ENCODE measurements around the gene C6orf62.
"Not testable (repeated sequence)": the region's sequence is repeated elsewhere in the genome, so short reads cannot be mapped to it uniquely, and the experiment has no call there.

Gene C6orf62

DNA sequence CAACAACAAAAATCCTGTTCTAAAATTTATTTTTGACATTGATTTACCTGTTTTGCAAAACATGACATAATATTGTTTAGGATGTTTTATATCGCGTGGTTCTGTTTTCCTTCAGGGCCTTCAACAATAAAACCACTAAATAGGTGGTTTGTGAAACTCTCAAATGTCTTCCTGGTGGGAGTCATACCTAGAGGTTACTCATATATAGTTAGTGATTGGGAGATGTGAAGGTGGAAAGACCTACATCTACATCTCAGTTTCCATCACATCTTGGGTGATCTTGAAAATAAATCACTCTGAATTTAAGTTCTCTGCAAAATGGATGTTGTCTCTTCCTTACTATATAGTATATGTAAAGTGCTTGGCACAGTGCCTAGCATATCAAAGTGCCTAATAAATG, 22.9 kb downstream of the C6orf62 start:
- no peak for DNase-seq (ENCODE audit: low spot score)

DNA sequence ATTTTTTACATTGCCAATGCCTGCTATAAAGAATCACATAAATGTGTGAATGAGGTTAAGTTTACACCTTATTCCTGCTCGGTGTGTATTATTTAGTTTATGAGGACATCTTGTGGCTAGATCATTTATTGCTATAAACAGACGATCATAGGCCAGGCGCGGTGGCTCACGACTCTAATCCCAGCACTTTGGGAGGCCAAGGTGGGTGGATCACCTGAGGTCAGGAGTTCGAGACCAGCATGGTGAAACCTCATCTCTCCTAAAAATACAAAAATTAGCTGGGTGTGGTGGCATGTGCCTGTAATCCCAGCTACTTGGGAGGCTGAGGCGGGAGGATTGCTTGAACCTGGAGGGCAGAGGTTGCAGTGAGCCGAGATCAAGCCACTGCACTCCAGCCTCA, 23.3 kb downstream of the C6orf62 start:
- DNase-seq (ENCODE audit: low spot score): peak; percentile 46

DNA sequence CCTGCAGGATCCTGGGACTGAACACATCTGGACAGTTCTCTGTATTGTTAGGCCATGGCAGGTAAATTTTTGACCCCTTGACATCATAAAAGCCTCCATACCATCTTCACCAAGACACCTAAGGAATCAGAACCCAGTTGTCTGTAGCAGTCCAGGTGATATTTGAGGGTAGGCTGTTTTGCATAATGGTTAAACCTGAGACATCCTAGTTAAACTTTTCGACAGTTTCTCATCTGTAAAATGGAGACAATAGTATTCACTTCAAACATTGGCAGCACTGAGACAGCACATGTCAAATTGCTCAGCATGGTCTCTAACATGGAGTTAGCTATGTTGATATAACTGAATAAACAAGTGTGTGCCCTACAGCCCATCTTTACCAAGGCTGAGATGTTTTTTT, 24.8 kb downstream of the C6orf62 start:
- no peak for DNase-seq (ENCODE audit: low spot score)

DNA sequence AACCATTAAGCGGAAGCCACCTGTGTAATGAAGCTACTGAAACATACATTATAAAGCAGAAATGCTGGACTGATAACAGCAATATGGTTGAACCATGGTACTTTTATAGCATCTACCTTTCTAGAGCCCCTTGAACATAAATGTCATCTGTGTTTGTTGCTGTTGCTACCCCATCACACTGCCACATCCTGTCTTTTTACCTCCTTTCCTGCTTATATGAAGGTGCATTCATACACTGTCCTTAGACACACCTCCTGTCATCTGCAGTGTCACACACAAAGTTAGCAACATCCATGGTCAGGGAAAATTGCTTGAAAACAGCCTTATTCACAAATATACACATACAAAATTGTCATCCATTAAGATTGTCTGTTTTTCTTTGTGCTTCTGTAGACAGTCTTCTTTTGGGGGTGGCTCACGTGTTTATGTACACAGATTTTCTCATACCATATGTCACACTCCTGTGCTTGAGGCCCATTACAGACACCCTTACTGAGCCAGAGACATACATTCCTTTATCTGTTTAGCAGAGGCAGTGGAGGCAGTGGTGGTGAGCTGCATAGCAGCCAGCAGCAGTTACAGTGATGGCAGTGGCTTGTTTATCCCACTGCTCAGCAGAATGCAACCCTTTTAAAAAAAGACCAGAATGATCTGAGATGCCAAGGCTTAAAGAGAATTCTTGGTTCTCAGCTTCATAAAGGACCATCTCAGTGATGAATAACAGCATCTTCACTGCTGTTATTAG, 25.9 kb downstream of the C6orf62 start:
- no peak for DNase-seq (ENCODE audit: low spot score)

DNA sequence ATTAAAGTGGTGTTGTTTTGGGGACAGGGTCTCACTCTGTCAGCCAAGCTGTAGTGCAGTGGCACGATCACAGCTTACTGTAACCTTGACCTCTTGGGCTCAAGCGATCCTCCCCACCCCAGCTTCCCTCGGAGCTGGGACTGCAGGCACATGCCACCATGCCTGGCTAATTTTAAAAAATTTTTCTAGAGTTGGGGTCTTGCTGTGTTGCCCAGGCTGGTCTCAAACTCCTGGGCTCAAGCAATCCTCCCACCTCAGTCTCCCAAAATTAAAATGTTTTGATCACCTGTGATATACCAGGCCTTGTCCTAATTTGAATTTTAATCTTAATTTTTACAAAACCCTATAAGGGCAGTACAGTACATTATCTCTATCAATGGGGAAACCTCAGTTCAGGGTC, 26.5 kb downstream of the C6orf62 start:
- no peak for DNase-seq (ENCODE audit: low spot score)

DNA sequence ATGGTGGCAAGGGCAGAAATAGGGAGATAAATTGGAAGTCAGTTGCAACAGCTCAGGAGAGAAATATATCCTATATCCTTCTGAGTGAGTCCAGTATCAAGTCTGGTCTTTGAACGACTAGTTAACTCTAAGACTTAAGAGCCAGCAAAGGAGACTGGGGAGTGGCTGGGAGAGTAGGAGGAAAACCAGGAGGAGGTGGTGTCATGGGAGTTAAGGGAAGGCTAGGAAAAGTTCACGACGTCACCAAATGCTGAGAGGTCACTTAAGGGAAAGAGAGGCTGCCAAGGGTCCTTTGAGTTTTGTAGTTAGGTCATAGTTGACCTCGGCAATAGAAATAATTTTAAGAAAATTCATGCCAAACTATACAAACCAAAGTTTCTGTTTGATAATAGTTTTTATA, 27.0 kb downstream of the C6orf62 start:
- no peak for DNase-seq (ENCODE audit: low spot score)

DNA sequence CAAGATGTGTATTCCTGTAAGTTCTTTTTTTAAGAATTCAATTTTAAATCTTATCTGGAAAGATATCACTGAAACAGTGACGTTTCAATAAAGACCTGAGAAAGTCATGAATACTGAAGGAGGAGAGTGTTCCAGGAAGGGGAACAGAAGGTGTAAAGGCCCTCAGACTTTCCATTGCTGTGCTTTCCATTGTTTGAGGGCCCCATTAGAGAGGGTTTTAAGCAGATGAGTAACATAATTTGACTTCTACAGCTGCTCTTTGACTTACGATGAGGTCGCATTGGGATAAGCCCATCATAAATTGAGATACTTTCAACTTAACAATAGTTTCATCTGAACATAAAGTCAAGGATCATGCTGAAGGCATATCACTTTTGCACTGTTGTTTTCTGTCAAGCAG, 27.4 kb downstream of the C6orf62 start:
- no peak for DNase-seq (ENCODE audit: low spot score)

DNA sequence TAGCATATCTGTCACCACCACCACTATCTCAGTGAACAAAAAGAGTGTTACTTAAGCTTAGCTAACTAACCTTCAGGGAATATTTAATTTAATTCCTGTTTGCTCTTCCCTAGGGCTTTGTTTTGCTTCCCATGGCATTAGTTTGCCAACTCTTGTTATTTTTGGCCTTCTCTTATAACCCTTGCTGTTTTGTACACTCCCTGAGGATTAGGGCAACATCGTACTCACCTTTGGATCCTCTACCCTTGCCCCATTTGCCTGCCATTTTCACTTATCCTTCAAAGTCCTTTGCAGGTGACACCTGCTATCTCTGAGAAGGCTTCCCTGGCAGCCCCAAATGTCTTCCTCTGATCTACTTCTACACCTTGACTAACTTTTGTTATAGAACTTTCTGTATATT, 28.4 kb downstream of the C6orf62 start:
- no peak for DNase-seq (ENCODE audit: low spot score)

DNA sequence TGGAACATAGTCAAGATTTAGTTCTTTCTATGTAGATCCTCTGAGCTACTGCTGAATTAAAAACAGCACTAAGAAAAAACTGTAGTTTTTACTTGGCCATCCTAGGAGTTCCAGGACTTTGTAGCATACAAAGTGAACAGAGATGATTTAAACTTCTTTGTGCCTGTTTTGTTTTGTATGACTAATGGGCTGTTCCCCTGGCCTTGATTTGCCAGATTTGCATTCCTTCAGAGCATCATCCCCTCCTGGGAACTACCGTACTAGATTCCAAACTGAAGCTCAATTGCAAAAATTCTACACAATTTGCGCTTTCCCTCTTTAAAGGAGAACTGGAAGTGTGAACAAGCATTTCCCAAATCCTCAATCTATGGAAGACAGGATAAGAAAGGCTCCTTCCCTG, 29.0 kb downstream of the C6orf62 start:
- DNase-seq (ENCODE audit: low spot score): no peak

DNA sequence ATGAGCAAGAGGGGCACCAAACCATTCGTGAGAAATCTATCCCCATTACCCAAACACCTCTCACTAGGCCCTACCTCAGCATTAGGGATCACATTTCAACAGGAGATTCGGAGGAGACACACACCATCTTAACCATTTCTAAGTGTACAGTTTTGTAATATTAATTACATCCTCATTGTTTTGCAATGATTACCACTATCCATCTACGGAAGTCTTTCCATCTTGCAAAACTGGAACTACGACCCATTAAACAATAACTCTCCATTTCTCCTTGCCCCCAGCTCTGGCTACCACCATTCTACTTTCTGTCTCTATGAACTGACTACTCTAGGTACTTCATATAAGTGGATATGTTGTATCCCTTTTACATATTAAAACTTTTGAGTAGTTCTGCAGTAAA, 32.0 kb downstream of the C6orf62 start:
- DNase-seq (ENCODE audit: low spot score): no peak

DNA sequence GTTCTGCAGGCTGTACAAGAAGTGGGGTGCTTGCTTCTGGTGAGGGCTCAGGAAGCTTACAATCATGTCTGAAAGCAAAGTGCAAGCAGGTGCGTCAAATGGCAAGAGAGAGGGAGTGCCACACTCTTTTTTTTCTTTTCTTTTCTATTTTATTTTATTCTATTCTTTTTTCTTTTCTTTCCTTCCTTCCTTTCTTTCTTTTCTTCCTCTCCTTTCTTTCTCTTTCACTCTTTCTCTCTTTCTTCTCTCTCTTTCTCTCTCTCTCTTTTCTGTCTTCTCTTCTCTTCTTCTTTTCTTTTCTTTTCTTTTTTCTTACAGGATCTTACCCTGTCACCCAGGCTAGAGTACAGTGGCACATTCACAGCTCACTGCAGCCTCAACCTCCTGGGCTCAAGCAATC, 32.5 kb downstream of the C6orf62 start:
- DNase-seq (ENCODE audit: low spot score): no peak

DNA sequence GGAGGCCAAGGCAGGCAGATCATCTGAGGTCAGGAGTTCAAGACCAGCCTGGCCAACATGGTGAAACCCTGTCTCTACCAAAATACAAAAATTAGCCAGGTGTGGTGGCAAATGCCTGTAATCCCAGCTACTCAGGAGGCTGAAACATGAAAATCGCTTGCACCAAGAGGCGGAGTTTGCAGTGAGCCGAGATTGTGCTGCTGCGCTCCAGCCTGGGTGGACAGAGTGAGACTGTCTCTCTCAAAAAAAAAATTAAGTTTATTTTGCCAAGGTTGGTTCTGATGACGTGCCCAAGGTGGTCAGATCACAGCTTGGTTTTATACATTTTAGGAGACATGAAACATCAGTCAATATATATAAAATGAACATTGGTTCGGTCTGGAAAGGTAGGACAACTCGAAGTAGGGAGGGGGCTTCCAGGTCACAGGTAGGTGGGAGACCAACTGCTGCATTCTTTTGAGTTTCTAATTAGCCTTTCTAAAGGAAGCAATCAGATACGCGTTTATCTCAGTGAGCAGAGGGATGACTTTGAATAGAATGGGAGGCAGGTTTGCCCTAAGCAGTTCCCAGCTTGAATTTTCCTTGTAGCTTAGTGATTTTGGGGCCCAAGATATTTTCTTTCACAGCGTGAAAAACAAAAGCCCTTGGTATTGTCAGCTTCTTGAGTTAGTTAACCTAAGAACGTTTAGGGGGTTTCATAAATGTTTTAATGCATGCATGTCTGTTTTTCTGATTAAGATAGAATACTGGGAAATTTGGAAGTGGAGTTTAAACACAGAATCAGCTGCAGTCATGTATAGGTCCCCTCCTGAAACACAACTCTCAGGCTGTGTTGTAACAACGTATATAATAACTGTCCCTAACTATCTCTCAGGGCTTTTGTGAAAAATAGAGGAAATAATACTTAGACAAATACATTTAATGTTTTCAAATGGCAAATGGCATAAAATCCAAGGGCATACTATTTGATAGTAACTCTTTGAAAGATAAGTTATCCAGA, 35.4 kb downstream of the C6orf62 start:
- no peak for DNase-seq (ENCODE audit: low spot score)

DNA sequence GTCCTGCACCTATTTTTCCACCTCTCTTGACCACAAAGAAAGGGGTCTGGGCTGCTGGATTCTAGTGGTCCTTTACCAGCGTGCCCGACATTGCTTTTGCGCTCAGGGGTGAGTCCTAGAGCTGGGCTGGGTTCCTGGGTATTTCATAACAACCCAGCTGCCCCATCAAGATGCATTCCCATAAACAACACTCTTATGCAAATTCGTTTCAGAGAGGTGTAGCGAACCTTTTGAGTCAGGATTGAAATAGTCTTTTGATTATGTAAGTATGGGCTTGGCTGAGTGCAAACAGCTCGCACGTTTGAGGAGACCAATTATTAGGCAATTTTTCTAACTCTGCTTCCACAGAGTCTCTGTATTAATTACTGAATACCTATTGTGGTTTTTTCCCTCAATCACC, 38.4 kb downstream of the C6orf62 start:
- no peak for DNase-seq (ENCODE audit: low spot score)

DNA sequence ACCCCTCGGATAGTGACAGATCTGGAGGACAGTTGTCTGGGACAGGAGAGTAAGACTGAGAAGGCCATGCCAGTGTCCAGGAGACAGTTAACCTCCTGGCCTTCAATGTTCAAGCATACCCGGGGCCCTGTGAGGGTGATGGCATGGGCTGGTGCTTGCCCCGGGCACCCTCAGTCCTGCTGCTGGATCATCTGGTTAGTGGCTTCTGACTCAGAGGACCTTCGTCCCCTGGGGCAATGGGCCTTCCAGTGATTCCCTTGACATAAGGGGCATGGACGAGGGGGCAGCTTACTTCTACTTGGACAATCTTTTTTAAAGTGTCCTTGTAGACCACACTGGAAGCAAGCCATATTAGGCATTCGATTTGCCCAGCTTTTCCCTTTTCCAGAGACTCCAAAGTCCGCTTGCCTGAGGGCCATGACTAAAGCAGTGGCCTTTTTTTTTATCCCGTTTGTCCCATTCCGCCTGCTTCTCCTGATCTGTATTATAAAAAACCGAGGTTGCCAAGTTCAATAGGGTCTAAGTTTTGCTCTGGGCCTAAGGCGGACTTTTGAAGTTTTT, 40.1 kb downstream of the C6orf62 start:
- not testable (repeated sequence) for DNase-seq (ENCODE audit: low spot score)

DNA sequence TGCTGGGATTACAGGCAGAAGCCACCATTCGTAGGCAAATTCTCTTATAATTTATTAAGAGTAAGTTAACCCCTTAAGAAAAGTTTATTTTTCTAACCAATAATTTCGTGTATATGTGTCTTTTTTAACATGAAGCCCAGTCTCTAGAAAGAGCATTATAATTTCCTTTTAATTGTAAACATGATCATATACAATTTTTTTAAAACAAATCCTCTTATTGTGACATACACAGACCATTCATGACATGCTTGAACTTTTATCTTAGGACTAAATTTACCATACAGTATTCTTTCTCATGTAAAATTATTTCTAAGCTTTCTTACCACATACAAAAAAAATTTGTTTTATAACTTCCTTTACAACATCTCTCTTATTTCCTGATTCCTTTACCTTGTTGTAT, 45.3 kb downstream of the C6orf62 start:
- DNase-seq (ENCODE audit: low spot score): no peak

DNA sequence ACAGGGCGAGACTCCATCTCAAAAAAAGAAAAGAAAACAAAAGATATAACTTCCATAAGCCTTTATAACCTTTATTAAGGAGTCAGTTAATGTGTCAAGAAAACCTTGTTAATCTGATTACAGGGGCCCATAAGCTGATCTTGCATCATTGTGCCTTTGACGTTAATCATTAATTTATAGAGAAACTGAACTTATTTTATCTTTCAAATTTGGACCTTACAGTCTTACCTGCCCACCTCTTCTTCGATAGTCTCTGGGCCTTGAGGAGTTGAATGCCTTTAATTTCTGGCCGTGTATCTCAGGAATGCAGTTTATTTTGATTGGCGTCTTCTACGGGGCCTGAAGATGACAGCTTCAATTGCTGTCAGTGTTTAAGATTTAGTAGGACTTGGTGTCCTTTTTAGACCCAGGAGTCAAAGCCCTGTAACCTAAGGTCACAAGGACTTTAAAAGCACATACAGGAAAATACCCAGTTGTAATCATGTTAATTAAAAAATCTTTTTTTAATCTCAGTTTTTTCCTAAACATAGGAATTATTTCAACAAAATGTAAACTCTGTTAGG, 46.3 kb downstream of the C6orf62 start:
- DNase-seq (ENCODE audit: low spot score): no peak

DNA sequence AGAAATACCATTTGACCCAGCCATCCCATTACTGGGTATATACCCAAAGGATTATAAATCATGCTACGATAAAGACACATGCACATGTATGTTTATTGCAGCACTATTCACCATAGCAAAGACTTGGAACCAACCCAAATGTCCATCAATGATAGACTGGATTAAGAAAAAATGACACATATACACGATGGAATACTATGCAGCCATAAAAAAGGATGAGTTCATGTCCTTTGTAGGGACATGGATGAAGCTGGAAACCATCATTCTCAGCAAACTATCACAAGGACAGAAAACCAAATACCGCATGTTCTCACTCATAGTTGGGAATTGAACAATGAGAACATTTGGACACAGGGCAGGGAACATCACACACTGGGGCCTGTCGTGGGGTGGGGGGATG, 47.9 kb downstream of the C6orf62 start:
- DNase-seq (ENCODE audit: low spot score): not testable (repeated sequence)

DNA sequence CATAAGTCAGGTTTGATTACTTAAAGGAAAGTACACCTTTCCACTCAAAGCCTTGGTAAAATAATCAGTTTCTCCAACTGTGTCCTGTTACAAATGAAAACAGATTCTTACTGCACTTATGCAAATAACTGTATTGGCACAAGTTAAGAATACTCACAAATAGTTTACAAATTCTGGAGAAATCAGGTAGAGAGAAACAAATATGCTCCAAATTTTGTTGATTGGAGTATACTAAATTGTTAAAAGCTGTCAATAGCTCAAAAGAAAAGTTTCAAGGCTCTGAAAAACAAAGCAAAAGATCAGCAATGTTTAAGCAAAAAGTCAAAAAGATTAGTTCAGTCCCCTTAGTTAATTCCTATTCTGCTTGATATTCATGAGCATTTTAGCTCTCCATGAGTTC, 48.5 kb downstream of the C6orf62 start:
- DNase-seq (ENCODE audit: low spot score): not testable (repeated sequence)

DNA sequence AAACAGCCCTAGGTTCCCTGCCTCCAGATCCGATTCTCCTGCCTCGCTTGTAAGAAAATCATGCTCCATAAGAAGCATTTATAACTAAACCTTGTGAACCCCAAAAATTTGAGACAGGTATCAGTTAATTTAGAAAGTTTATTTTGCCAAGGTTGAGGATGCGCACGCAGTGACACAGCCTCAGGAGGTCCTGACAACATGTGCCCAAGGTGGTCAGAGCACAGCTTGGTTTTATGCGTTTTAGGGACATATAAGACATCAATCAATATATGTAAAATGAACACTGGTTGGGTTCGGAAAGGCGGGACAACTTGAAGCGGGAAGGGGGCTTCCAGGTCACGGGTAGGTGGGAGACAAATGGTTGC, 50.0 kb downstream of the C6orf62 start:
- no peak for DNase-seq (ENCODE audit: low spot score)

DNA sequence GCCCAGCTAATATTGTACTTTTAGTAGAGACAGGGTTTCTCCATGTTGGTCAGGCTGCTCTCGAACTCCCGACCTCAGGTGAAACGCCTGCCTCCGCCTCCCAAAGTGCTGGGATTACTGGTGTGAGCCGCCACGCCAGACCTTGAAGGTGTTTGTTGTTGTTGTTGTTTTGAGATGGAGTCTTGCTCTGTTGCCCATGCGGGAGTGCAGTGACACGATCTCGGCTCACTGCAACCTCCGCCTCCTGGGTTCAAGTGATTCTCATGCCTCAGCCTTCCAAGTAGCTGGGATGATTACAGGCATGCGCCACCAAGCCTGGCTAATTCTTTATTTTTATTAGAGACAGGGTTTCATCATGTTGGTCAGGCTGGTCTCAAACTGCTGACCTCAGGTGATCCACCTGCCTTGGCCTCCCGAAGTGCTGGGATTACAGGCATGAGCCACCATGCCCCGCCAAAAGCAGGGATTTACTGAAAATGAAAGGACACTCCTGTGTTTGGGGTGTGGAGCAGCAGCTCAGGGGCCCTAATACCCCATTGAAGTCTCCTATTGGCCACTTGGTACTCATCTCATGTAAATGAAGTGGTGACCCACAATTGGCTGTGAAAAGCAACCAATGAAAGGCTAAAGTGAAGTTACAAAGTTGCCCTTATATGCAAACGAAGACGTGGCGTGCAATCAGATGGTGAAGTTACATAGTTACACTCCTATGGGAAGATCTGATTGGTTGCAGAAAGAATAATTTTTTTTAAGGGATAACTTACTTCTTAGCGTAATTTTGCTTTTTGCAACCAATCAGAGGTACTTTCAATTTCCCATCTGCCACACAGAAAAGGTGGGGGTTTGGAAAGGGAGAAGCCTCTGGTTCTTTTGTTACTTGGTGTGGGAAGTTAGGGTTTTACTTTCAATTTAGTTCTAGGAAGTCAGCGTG, 50.6 kb downstream of the C6orf62 start:
- not testable (repeated sequence) for DNase-seq (ENCODE audit: low spot score)

DNA sequence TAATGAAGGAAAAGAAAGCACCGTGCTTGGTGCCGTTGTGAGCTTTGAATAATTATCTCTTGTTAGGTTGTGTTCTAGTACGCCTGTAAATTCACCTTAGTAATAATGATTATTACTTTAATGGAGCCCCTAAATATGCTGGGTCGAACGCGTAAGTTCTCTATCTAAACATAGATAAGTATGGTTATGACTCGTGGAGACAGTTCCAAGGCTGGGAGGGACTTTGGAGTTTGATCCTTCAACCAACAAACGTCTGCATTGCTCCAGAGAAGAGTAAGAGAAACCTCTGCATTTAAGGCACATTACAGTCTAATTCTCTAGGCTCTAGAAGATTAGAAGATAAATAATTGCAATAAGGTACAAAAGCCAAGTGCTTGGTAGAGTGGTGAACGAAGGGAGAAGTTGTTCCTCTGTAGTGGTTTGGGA, 51.6 kb downstream of the C6orf62 start:
- no peak for DNase-seq (ENCODE audit: low spot score)
